Measurements from ENCODE around the gene ACYP1.

Gene ACYP1

GRCh38 chr14:75047506-75047905 is 16.3 kb downstream of the ACYP1 start:
- no peak overlapping the region for H3K27ac ChIP-seq
- no peak for TF ChIP-seq CTCF (IDR thresholded peaks at IDR 0.05)
- TF ChIP-seq ZFX (IDR thresholded peaks at IDR 0.05; ENCODE audit: borderline replicate concordance), result no peak

DNA sequence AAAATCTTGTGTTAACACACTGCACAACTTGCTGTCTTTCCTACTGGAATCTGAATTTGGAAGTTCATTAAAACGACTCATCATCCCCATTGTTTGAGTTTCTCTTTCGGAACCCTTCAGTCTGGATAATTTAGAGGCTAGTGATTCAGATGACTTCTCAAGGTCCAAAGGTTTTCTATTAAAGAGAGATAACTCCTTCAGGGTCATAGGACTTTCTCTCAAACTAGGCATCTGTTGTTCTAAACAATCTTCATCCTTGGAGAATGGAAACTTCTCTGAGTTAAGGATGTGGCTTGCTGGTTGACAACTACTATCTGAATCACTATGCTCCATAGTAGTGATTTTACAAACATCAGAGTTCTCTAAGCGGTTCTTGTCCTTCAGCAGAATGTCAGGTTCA is 16.9 kb downstream of the ACYP1 start:
- TF ChIP-seq ZFX (IDR thresholded peaks at IDR 0.05; ENCODE audit: borderline replicate concordance), result no peak
- H3K27ac ChIP-seq, result no peak overlapping the region

DNA sequence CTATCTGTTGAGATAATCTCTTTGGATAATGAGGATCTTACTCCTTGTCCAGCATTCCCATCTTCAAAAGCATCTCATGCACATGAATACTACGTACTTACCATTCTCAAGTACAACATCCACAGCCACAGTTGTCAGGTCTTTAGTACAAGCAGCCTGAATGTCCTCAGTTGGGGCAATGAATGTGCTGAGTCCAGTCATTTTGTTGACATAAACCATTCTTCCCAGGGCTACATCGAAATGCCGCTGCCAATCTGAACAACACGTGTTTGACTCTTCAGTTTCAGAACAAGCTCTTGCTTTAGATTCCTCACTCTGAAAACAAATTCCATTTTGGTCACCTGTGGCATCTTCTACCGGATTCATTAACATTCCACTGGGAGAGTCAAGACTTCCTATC is 17.5 kb downstream of the ACYP1 start:
- no peak for TF ChIP-seq CTCF (IDR thresholded peaks at IDR 0.05)
- no peak for TF ChIP-seq ZFX (IDR thresholded peaks at IDR 0.05; ENCODE audit: borderline replicate concordance)
- H3K27ac ChIP-seq, result no peak overlapping the region

DNA sequence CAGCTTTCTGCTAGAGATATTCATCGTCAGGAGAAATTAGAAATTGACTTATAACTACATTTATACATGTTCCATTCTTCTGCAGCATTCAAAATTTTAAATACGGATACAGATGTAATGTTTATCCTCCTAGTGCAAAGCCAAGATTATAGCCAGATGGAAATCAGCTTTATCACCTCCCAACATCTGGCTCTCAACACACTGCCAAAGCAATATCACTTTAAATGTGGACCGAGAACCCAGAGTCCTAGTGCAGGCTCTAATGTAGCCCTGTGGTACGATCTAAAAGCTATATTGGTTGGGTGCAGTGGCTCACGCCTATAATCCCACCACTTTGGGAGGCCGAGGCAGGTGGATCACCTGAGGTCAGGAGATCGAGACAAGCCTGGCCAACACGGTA is 19.1 kb downstream of the ACYP1 start:
- TF ChIP-seq CTCF (IDR thresholded peaks at IDR 0.05) (no peak), ZFX (IDR thresholded peaks at IDR 0.05; ENCODE audit: borderline replicate concordance) (no peak)
- no peak overlapping the region for H3K27ac ChIP-seq

- TF ChIP-seq CTCF (IDR thresholded peaks at IDR 0.05), result no peak
- TF ChIP-seq ZFX (IDR thresholded peaks at IDR 0.05; ENCODE audit: borderline replicate concordance), result no peak
- H3K27ac ChIP-seq, result no peak overlapping the region
Measured at GRCh38 chr14:75044322-75044721, 19.5 kb downstream of the ACYP1 start.

DNA sequence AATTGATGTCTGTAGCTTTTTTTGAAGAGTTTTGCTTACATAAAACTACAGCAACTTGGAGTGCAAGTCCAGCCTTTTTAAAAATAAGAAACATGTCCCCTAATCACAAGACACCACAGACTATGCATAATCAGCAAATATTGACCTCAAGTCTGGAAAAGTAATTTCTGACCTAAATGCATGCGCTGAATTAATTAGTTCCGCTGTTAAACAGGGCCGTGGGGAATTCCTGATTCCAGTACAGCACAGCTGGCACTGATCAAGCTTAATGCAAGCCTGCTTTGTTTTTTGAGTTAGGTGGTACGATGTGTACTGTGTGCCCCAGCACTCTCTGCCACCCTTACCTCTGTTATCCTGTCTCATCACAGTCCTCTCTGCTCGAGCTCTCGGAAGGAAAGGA is 21.8 kb downstream of the ACYP1 start:
- TF ChIP-seq ZFX (IDR thresholded peaks at IDR 0.05; ENCODE audit: borderline replicate concordance), result no peak
- TF ChIP-seq CTCF (IDR thresholded peaks at IDR 0.05), result no peak
- H3K27ac ChIP-seq, result peak overlapping the region; percentile 59

GRCh38 chr14:75041613-75042012 is 22.2 kb downstream of the ACYP1 start:
- peak overlapping the region; percentile 59 for H3K27ac ChIP-seq
- TF ChIP-seq ZFX (IDR thresholded peaks at IDR 0.05; ENCODE audit: borderline replicate concordance) (no peak), CTCF (IDR thresholded peaks at IDR 0.05) (no peak)

- H3K27ac ChIP-seq, result peak overlapping the region; percentile 59
- no peak for TF ChIP-seq CTCF (IDR thresholded peaks at IDR 0.05)
- TF ChIP-seq ZFX (IDR thresholded peaks at IDR 0.05; ENCODE audit: borderline replicate concordance), result no peak
Measured at GRCh38 chr14:75040959-75041358, 22.9 kb downstream of the ACYP1 start.
